SU-DHL-6 (cell line): ENCODE data around the gene SLAIN2.

Experiments
- CTCF ChIP-seq: fragments of 200-600 bp; sonication (generic); IDR thresholded peaks from one replicate; pipeline ENCODE4 v1.5.1; 2017; ENCODE audit warnings: antibody characterized with exemption, mild to moderate bottlenecking, low read length, moderate library complexity; ENCODE audit not compliant: insufficient read depth, poor library complexity, severe bottlenecking
- EZH2phosphoT487 ChIP-seq: fragments of 200-600 bp; sonication (generic), shearing (Covaris generic); conservative IDR thresholded peaks from 2 replicates; pipeline ENCODE4 v1.6.1; 2018; ENCODE audit warnings: mild to moderate bottlenecking, antibody characterized with exemption, low read length, moderate library complexity, mixed read lengths

- no peak for TF ChIP-seq CTCF
- no peak for TF ChIP-seq EZH2phosphoT487
Measured at GRCh38 chr4:48350871-48351270, 9.5 kb downstream of the SLAIN2 start.
